ENCODE results near the gene PPP1R12B. TPM values are rescaled to one million over a fixed set of nuclear protein-coding genes. Genes with fewer than 3 reads are reported as not detected.
A peak's percentile ranks its signal among the peaks of the same experiment; 100 is the strongest.

Gene PPP1R12B
- total RNA-seq, 4 donors from 2014 or later: 20.6 to 120 (median 36.9) TPM

DNA sequence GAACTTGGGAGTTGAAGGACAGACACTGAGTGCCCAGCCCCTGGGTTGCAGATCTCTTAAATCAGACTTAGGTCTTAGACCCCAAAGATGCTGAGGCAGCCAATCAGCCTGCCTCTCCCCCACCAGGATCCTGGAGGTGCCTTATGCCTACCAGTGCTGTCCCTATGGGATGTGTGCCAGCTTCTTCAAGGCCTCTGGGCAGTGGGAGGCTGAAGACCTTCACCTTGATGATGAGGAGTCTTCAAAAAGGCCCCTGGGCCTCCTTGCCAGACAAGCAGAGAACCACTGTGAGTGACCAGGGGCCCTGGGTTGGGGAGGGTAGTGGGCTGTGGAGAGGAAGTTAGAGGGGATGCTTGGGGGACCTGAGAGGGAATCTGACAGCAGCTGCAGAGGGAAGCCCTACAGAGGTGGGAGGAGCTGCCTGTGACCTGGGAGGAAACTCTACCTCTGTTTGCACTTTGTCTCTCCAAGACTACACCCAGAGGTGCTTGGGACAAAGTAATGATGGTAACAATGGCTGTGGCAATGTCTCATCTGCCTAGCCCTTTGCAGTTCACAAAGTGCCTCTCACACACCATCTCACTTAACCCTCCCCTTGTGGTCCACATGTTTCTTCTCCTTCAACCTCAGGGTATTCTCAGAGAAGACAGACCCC, 38.3 kb upstream of the PPP1R12B start:
- H3K36me3 ChIP-seq: no peaks in the 10 kb centered on the region
- no peak for DNase-seq
- no peak overlapping the region for H3K27ac ChIP-seq
- TF ChIP-seq POLR2A (IDR thresholded peaks at IDR 0.05) (no peak), CTCF (IDR thresholded peaks at IDR 0.05) (no peak)
- intact Hi-C loops (cut with DNase I): no loop called here
- no peaks in the 10 kb centered on the region for H3K9me3 ChIP-seq
- H3K27me3 ChIP-seq: peaks cover 0 to 75% (median 0%) of the 10 kb centered on the region in 4 donors
- no peak overlapping the region for H3K4me3 ChIP-seq
- peaks cover 0 to 8% (median 3%) of the 10 kb centered on the region in 3 donors for H3K4me1 ChIP-seq

DNA sequence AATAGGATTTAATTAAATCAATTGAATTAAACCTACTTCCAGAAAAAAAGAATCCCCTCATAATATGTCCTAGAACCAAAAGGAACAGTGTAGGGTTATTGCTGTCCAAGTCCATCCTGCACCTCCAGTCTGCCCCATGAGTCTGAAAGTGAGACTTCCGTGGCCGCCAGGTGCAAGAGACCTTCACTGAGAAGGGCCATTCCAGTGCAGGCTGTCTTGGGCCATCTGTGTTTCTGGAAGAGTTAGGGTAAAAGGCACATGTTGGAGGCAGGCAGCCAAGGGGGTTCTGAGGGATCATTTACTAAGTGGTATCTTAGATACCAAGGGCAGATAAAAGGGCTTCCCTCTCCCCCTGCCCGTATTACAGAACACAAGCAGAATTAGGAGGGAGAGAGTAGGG, 37.8 kb upstream of the PPP1R12B start:
- H3K27ac ChIP-seq: no peak overlapping the region
- intact Hi-C loops (cut with DNase I): no loop called here
- H3K4me1 ChIP-seq: peaks cover 0 to 8% (median 3%) of the 10 kb centered on the region in 3 donors
- TF ChIP-seq POLR2A (IDR thresholded peaks at IDR 0.05) (no peak), CTCF (IDR thresholded peaks at IDR 0.05) (no peak)
- no peaks in the 10 kb centered on the region for H3K36me3 ChIP-seq
- 80 to 88% methylated on average over 1 to 3 of the region's 3 CpGs for WGBS, 2 donors
- H3K4me3 ChIP-seq: no peak overlapping the region
- peaks cover 0 to 78% (median 0%) of the 10 kb centered on the region in 4 donors for H3K27me3 ChIP-seq
- no peaks in the 10 kb centered on the region for H3K9me3 ChIP-seq
- DNase-seq: no peak

DNA sequence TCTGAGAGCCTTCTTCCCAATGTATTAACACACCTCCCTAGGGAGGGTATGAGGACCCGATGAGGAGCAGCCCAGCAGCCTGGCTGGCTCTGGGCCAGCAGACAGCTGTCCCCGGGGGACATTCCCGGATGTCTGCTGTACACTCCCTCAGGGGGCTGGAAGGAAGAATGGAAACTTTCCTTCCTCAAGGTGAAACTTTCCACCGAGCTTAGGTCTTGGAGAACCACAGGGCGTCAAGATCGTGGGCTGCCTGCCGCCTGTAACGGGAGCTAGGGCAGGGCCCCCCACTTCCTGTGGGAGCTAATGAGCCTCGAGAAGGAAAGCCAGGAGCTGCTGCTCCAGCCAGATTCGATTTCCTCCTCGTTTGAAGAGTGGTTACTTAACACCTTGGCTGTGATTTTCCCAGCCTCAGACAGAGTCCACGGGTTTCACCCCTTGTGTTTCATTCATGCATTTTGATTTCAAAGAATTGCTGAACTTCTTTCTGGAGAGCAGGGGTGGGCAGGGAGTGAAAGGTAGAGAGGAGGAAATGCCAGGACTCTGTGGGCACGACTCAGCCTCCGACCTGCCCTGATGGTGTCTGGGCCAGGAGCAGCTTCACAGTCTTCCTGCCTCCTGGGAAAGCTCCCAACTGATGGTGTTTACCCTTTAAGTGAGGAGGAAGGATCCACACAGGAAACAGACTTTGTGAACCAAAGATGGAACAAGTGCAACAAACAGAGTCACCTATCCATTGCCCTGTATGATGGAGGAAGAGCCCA, 36.4 kb upstream of the PPP1R12B start:
- WGBS, 2 donors: 7 to 9% methylated on average over 12 to 13 of the region's 14 CpGs
- Histone ChIP-seq H3K27ac (no peak overlapping the region), H3K9me3 (no peaks in the 10 kb centered on the region), H3K4me3 (no peak overlapping the region), H3K4me1 (peaks cover 0 to 8% (median 3%) of the 10 kb centered on the region in 3 donors), H3K27me3 (peaks cover 0 to 82% (median 0%) of the 10 kb centered on the region in 4 donors), H3K36me3 (no peaks in the 10 kb centered on the region)
- DNase-seq: no peak
- no peak for TF ChIP-seq CTCF (IDR thresholded peaks at IDR 0.05)
- TF ChIP-seq POLR2A (IDR thresholded peaks at IDR 0.05): no peak
- intact Hi-C loops (cut with DNase I): no loop called here

- WGBS, 2 donors: 23 to 26% methylated on average over 9 of the region's 9 CpGs
- H3K27ac ChIP-seq: no peak overlapping the region
- H3K27me3 ChIP-seq: peaks cover 0 to 81% (median 0%) of the 10 kb centered on the region in 4 donors
- no peaks in the 10 kb centered on the region for H3K9me3 ChIP-seq
- H3K4me1 ChIP-seq: peaks cover 0 to 8% (median 3%) of the 10 kb centered on the region in 3 donors
- intact Hi-C loops (cut with DNase I): loop anchor here (5.0 kb wide), 1 partner anchor 128 kb away; no protein-coding TSS in a partner anchor
- H3K4me3 ChIP-seq: no peak overlapping the region
- no peaks in the 10 kb centered on the region for H3K36me3 ChIP-seq
- DNase-seq: no peak
- no peak for TF ChIP-seq POLR2A (IDR thresholded peaks at IDR 0.05)
- TF ChIP-seq CTCF (IDR thresholded peaks at IDR 0.05): peak; percentile 68 to 94 (median 89)
Observed at GRCh38 chr1:202315576-202316168, 32.8 kb upstream of the PPP1R12B start.

GRCh38 chr1:202316186-202316585, 32.3 kb upstream of the PPP1R12B start:
- Histone ChIP-seq H3K4me1 (peaks cover 0 to 8% (median 3%) of the 10 kb centered on the region in 3 donors), H3K36me3 (no peaks in the 10 kb centered on the region), H3K27ac (no peak overlapping the region), H3K9me3 (no peaks in the 10 kb centered on the region), H3K27me3 (peaks cover 0 to 76% (median 0%) of the 10 kb centered on the region in 4 donors), H3K4me3 (no peak overlapping the region)
- DNase-seq: no peak
- TF ChIP-seq POLR2A (IDR thresholded peaks at IDR 0.05) (no peak), CTCF (IDR thresholded peaks at IDR 0.05) (no peak)
- intact Hi-C loops (cut with DNase I): loop anchor here (5.0 kb wide), 1 partner anchor 129 kb away; no protein-coding TSS in a partner anchor
